ENCODE measurements around the gene HHATL. TPM values are rescaled to one million over a fixed set of nuclear protein-coding genes. Genes with fewer than 3 reads are reported as not detected.

The HHATL gene
- total RNA-seq, 1 experiment from 2014 or later, result not detected

GRCh38 chr3:42684632-42685362, 17.8 kb downstream of the HHATL start:
- no peak for DNase-seq (ENCODE audit: low spot score)

- DNase-seq (ENCODE audit: low spot score), result peak; percentile 81
Observed at GRCh38 chr3:42683875-42684598, 18.6 kb downstream of the HHATL start.

- DNase-seq (ENCODE audit: low spot score), result no peak
Observed at GRCh38 chr3:42682301-42683070, 20.1 kb downstream of the HHATL start.

- DNase-seq (ENCODE audit: low spot score), result no peak
Observed at GRCh38 chr3:42681361-42682038, 21.1 kb downstream of the HHATL start.

GRCh38 chr3:42680806-42681205, 21.8 kb downstream of the HHATL start:
- DNase-seq (ENCODE audit: low spot score), result no peak

GRCh38 chr3:42680271-42680670, 22.3 kb downstream of the HHATL start:
- no peak for DNase-seq (ENCODE audit: low spot score)

- DNase-seq (ENCODE audit: low spot score), result no peak
Observed at GRCh38 chr3:42678447-42678846, 24.2 kb downstream of the HHATL start.

- no peak for DNase-seq (ENCODE audit: low spot score)
Observed at GRCh38 chr3:42675909-42676308, 26.7 kb downstream of the HHATL start.

- no peak for DNase-seq (ENCODE audit: low spot score)
Observed at GRCh38 chr3:42674146-42674545, 28.5 kb downstream of the HHATL start.

GRCh38 chr3:42673082-42673481, 29.5 kb downstream of the HHATL start:
- no peak for DNase-seq (ENCODE audit: low spot score)

- DNase-seq (ENCODE audit: low spot score), result no peak
Observed at GRCh38 chr3:42672515-42672914, 30.1 kb downstream of the HHATL start.

GRCh38 chr3:42670670-42671069, 31.9 kb downstream of the HHATL start:
- DNase-seq (ENCODE audit: low spot score), result no peak

GRCh38 chr3:42670051-42670576, 32.5 kb downstream of the HHATL start:
- DNase-seq (ENCODE audit: low spot score), result no peak

GRCh38 chr3:42668793-42669217, 33.8 kb downstream of the HHATL start:
- DNase-seq (ENCODE audit: low spot score), result no peak

GRCh38 chr3:42668413-42668760, 34.2 kb downstream of the HHATL start:
- no peak for DNase-seq (ENCODE audit: low spot score)

GRCh38 chr3:42667523-42668412, 34.8 kb downstream of the HHATL start:
- DNase-seq (ENCODE audit: low spot score), result no peak

- no peak for DNase-seq (ENCODE audit: low spot score)
Observed at GRCh38 chr3:42667096-42667522, 35.5 kb downstream of the HHATL start.

- DNase-seq (ENCODE audit: low spot score), result no peak
Observed at GRCh38 chr3:42666577-42666998, 36.0 kb downstream of the HHATL start.

- no peak for DNase-seq (ENCODE audit: low spot score)
Observed at GRCh38 chr3:42666022-42666421, 36.6 kb downstream of the HHATL start.

GRCh38 chr3:42665050-42665878, 37.3 kb downstream of the HHATL start:
- DNase-seq (ENCODE audit: low spot score), result no peak

Data from H4 (cell line).